ENCODE data around the gene GPNMB. TPM values are rescaled to one million over a fixed set of nuclear protein-coding genes. Genes with fewer than 3 reads are reported as not detected.
"Not testable (repeated sequence)": the region's sequence is repeated elsewhere in the genome, so short reads cannot be mapped to it uniquely, and the experiment has no call there.

GPNMB gene
- total RNA-seq, 1 experiment from 2014 or later: 1.2 TPM

- Histone ChIP-seq H4K20me1 (ENCODE audit: control insufficient read depth, insufficient read depth, insufficient read length) (no peaks in the 10 kb centered on the region), H2BK5ac (ENCODE audit: insufficient read length, low read length) (no peak overlapping the region), H2AK5ac (ENCODE audit: insufficient read length, low read length) (no peak overlapping the region), H4K8ac (replicated peaks; ENCODE audit: insufficient read length, low read depth, low read length) (no peak overlapping the region), H4K5ac (ENCODE audit: insufficient read length, low read depth, low read length) (no peak overlapping the region), H3K9me3 (ENCODE audit: control insufficient read depth, low read depth, low read length) (no peaks in the 10 kb centered on the region), H3K23ac (ENCODE audit: insufficient read length, low read depth, low read length) (no peak overlapping the region), H2BK20ac (ENCODE audit: low read depth, low read length, poor library complexity, severe bottlenecking) (no peak overlapping the region), H2BK120ac (ENCODE audit: low read depth, low read length, poor library complexity, severe bottlenecking) (no peak overlapping the region), H2AFZ (ENCODE audit: low read length) (no peak overlapping the region), H3K18ac (ENCODE audit: insufficient read length, low read depth, low read length) (no peak overlapping the region), H3K56ac (ENCODE audit: insufficient read length, low read depth, low read length) (no peak overlapping the region), H3K23me2 (ENCODE audit: insufficient read length, low read depth, low read length, poor library complexity, severe bottlenecking) (no peaks in the 10 kb centered on the region), H3K27ac (ENCODE audit: insufficient read length, low read depth, low read length) (no peak overlapping the region), H3K14ac (ENCODE audit: insufficient read depth, low read length) (no peak overlapping the region), H3K79me2 (ENCODE audit: insufficient read depth, low read length) (no peaks in the 10 kb centered on the region), H2BK15ac (ENCODE audit: low read depth, low read length) (no peak overlapping the region), H2BK12ac (ENCODE audit: insufficient read length, low read depth, low read length) (no peak overlapping the region), H3T11ph (ENCODE audit: low read length) (no peak overlapping the region), H3K79me1 (ENCODE audit: insufficient read depth, low read depth, low read length, poor library complexity, severe bottlenecking) (no peaks in the 10 kb centered on the region), H4K91ac (ENCODE audit: insufficient read length, low read depth, low read length) (no peak overlapping the region), H3K4me2 (ENCODE audit: insufficient read depth, insufficient read length, low read length) (no peak overlapping the region), H3K4me1 (ENCODE audit: insufficient read depth, low read length) (no peaks in the 10 kb centered on the region), H3K4ac (ENCODE audit: low read depth, low read length) (no peak overlapping the region), H3K27me3 (ENCODE audit: insufficient read depth, low read length) (no peaks in the 10 kb centered on the region), H3K9ac (ENCODE audit: extremely low read depth, insufficient read length, low read length) (no peak overlapping the region)
- H3K27ac Mint-ChIP-seq: no peak overlapping the region
- H3K9me3 Mint-ChIP-seq: no peaks in the 10 kb centered on the region
- no peak for DNase-seq
- H3K36me3 Mint-ChIP-seq (ENCODE audit: insufficient read depth in 1 of 3, low read depth in 3 of 3): no peaks in the 10 kb centered on the region
- WGBS (ENCODE audit: extremely low coverage, insufficient read length, low lambda C conversion rate): no CpG with 5 or more reads among the region's 5 CpGs
- no peaks in the 10 kb centered on the region for H3K27me3 Mint-ChIP-seq (ENCODE audit: low read depth)
- peaks cover 12 to 17% of the 10 kb centered on the region in 2 experiments for H3K4me1 Mint-ChIP-seq
- TF ChIP-seq, protein P1, sequence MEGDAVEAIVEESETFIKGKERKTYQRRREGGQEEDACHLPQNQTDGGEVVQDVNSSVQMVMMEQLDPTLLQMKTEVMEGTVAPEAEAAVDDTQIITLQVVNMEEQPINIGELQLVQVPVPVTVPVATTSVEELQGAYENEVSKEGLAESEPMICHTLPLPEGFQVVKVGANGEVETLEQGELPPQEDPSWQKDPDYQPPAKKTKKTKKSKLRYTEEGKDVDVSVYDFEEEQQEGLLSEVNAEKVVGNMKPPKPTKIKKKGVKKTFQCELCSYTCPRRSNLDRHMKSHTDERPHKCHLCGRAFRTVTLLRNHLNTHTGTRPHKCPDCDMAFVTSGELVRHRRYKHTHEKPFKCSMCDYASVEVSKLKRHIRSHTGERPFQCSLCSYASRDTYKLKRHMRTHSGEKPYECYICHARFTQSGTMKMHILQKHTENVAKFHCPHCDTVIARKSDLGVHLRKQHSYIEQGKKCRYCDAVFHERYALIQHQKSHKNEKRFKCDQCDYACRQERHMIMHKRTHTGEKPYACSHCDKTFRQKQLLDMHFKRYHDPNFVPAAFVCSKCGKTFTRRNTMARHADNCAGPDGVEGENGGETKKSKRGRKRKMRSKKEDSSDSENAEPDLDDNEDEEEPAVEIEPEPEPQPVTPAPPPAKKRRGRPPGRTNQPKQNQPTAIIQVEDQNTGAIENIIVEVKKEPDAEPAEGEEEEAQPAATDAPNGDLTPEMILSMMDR (conservative IDR thresholded peaks at IDR 0.05): no peak
- H3K4me3 Mint-ChIP-seq: no peak overlapping the region
Measured at GRCh38 chr7:23222439-23223030, 24.0 kb upstream of the GPNMB start.

DNA sequence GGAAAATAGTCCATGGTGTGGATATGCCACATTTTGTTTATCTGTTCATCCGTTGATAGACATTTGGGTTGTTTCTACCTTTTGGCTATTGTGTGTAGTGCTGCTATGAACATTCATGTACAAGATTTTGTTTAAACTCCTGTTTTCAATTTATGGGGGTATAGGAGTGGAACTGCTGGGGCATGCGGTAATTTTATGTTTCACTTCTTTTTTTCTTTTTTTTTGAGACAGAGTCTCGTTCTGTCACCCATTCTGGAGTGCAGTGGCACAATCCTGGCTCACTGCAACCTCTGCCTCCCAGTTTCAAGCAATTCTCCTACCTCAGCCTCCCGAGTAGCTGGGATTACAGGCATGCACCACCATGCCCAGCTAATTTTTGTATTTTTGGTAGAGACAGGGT lies 22.2 kb upstream of the GPNMB start:
- not testable (repeated sequence) for H2AFZ ChIP-seq (ENCODE audit: low read length); H4K8ac ChIP-seq (replicated peaks; ENCODE audit: insufficient read length, low read depth, low read length); H3K27me3 ChIP-seq (ENCODE audit: insufficient read depth, low read length); H3K23ac ChIP-seq (ENCODE audit: insufficient read length, low read depth, low read length); H3K9me3 Mint-ChIP-seq; H3K18ac ChIP-seq (ENCODE audit: insufficient read length, low read depth, low read length); H3K4me1 ChIP-seq (ENCODE audit: insufficient read depth, low read length); H3K9me3 ChIP-seq (ENCODE audit: control insufficient read depth, low read depth, low read length); H3K79me1 ChIP-seq (ENCODE audit: insufficient read depth, low read depth, low read length, poor library complexity, severe bottlenecking); H3K56ac ChIP-seq (ENCODE audit: insufficient read length, low read depth, low read length); H3K36me3 Mint-ChIP-seq (ENCODE audit: insufficient read depth in 1 of 3, low read depth in 3 of 3); H3K79me2 ChIP-seq (ENCODE audit: insufficient read depth, low read length); H4K91ac ChIP-seq (ENCODE audit: insufficient read length, low read depth, low read length); H3K27ac Mint-ChIP-seq; H3K4me2 ChIP-seq (ENCODE audit: insufficient read depth, insufficient read length, low read length); H2BK12ac ChIP-seq (ENCODE audit: insufficient read length, low read depth, low read length); H3K23me2 ChIP-seq (ENCODE audit: insufficient read length, low read depth, low read length, poor library complexity, severe bottlenecking); H2BK120ac ChIP-seq (ENCODE audit: low read depth, low read length, poor library complexity, severe bottlenecking); H3K27me3 Mint-ChIP-seq (ENCODE audit: low read depth); H3K9ac ChIP-seq (ENCODE audit: extremely low read depth, insufficient read length, low read length); H2BK15ac ChIP-seq (ENCODE audit: low read depth, low read length); H3K14ac ChIP-seq (ENCODE audit: insufficient read depth, low read length); H3K27ac ChIP-seq (ENCODE audit: insufficient read length, low read depth, low read length); H2BK5ac ChIP-seq (ENCODE audit: insufficient read length, low read length); H3K4me3 Mint-ChIP-seq; H2AK5ac ChIP-seq (ENCODE audit: insufficient read length, low read length); H4K20me1 ChIP-seq (ENCODE audit: control insufficient read depth, insufficient read depth, insufficient read length); DNase-seq; H3T11ph ChIP-seq (ENCODE audit: low read length); H2BK20ac ChIP-seq (ENCODE audit: low read depth, low read length, poor library complexity, severe bottlenecking); H4K5ac ChIP-seq (ENCODE audit: insufficient read length, low read depth, low read length); H3K4ac ChIP-seq (ENCODE audit: low read depth, low read length)
- WGBS (ENCODE audit: extremely low coverage, insufficient read length, low lambda C conversion rate): no CpG with 5 or more reads among the region's 4 CpGs
- peaks cover 7 to 11% of the 10 kb centered on the region in 2 experiments for H3K4me1 Mint-ChIP-seq
